ENCODE data around the gene RBM12.

Gene RBM12

GRCh38 chr20:35619196-35620095, 45.3 kb downstream of the RBM12 start:
- peak; percentile 74 for DNase-seq

GRCh38 chr20:35618263-35619131, 46.2 kb downstream of the RBM12 start:
- peak; percentile 10 for DNase-seq

GRCh38 chr20:35617397-35618262, 47.1 kb downstream of the RBM12 start:
- DNase-seq, result peak; percentile 27

GRCh38 chr20:35616465-35617396, 48.0 kb downstream of the RBM12 start:
- peak; percentile 45 for DNase-seq

GRCh38 chr20:35615667-35616464, 48.8 kb downstream of the RBM12 start, which contains the start of gene SPAG4:
TSS of gene SPAG4 (plus strand) at chr20:35615829. CDS start at chr20:35616004, 175 bp downstream.
- peak; percentile 100 for DNase-seq

GRCh38 chr20:35611482-35611881, 53.2 kb downstream of the RBM12 start:
- DNase-seq, result no peak

GRCh38 chr20:35610833-35611427, 53.8 kb downstream of the RBM12 start:
- no peak for DNase-seq

GRCh38 chr20:35607003-35607735, 57.5 kb downstream of the RBM12 start:
- DNase-seq, result no peak

- no peak for DNase-seq
Observed at GRCh38 chr20:35606127-35606526, 58.6 kb downstream of the RBM12 start.

GRCh38 chr20:35604449-35604747, 60.3 kb downstream of the RBM12 start:
- DNase-seq, result no peak

GRCh38 chr20:35603695-35604448, 60.8 kb downstream of the RBM12 start:
- no peak for DNase-seq

- DNase-seq, result no peak
Observed at GRCh38 chr20:35602851-35603495, 61.7 kb downstream of the RBM12 start.

- DNase-seq, result no peak
Observed at GRCh38 chr20:35601990-35602389, 62.7 kb downstream of the RBM12 start.

GRCh38 chr20:35600993-35601973, 63.4 kb downstream of the RBM12 start:
- DNase-seq, result peak; percentile 74

- DNase-seq, result no peak
Observed at GRCh38 chr20:35600176-35600992, 64.3 kb downstream of the RBM12 start.

- no peak for DNase-seq
Observed at GRCh38 chr20:35599776-35600120, 65.0 kb downstream of the RBM12 start.
